GM12878 (cell line): ENCODE measurements around the gene GPR31. TPM values are rescaled to one million over a fixed set of nuclear protein-coding genes. Genes with fewer than 3 reads are reported as not detected.
"Not testable (repeated sequence)": the region's sequence is repeated elsewhere in the genome, so short reads cannot be mapped to it uniquely, and the experiment has no call there.

Experiments used
- ATAC-seq: fragments of 200-7000 bp; cut with Tn5 transposase; 3 replicates; pipeline ENCODE4 v1.9.1; 2020; ENCODE audit warnings: mild to moderate bottlenecking, moderate library complexity
- BruUV-seq: library from RNA; stranded (reverse); fragments of 400-500 nt; replicated peaks from 2 replicates; lab custom pipeline; 2021; lab: Mats Ljungman, UMichigan
- CTCF ChIA-PET: fragments of 300-600 bp; sonication (Branson Sonifier 250); formaldehyde crosslinking; extraction: SDS; loops from one replicate; lab custom pipeline; 2021; ENCODE audit warnings: inconsistent platforms; lab: Yijun Ruan, JAX
- POLR2A ChIA-PET: fragments of 350-600 bp; formaldehyde crosslinking; extraction: SDS; loops from one replicate; lab custom pipeline; 2021; ENCODE audit warnings: inconsistent platforms; lab: Charles Lee
- RAD21 ChIA-PET: fragments of 300-600 bp; sonication (Branson Sonifier 250); formaldehyde crosslinking; loops from one replicate; lab custom pipeline; 2023; ENCODE audit warnings: antibody characterized with exemption; ENCODE audit not compliant: unreplicated experiment; lab: Charles Lee
- SMC1A ChIA-PET: fragments of 300-600 bp; sonication (Branson Sonifier 250); formaldehyde crosslinking; loops from one replicate; lab custom pipeline; 2023; ENCODE audit not compliant: unreplicated experiment, uncharacterized antibody; lab: Charles Lee
- DNase-seq: peaks from one replicate; pipeline ENCODE4 v3.0.0-alpha.2; 2011; ENCODE audit warnings: low read depth, low spot score
- FAIRE-seq: peaks from 3 replicates; lab custom pipeline; 2011; peaks lifted over from hg19 to GRCh38; lab: Jason Lieb, UNC
- H2AFZ ChIP-seq: 2 replicates; pipeline ENCODE4 v1.6.0; 2011; ENCODE audit warnings: low read depth, low read length, control low read depth; ENCODE audit not compliant: control insufficient read depth
- H3K27ac ChIP-seq: 2 replicates; pipeline ENCODE4 v1.5.1; 2011; ENCODE audit warnings: control low read depth; ENCODE audit not compliant: control insufficient read depth, insufficient read depth
- H3K27me3 ChIP-seq, 2 experiments: replicated peaks in 1 of 2; 2 replicates each; pipeline versions ENCODE4 v1.6.0 to v1.6.1; 2011; ENCODE audit warnings: low read length in 1 of 2; ENCODE audit not compliant: control insufficient read depth in 2 of 2, insufficient read depth in 2 of 2
- H3K36me3 ChIP-seq, 2 experiments: 2 replicates each; pipeline ENCODE4 v1.5.1; 2011; ENCODE audit warnings: low read length in 1 of 2; ENCODE audit not compliant: control insufficient read depth in 2 of 2, insufficient read depth in 2 of 2
- H3K4me1 ChIP-seq: 2 replicates; pipeline ENCODE4 v1.6.1; 2011; ENCODE audit warnings: mild to moderate bottlenecking, low read length, moderate library complexity, mixed read lengths; ENCODE audit not compliant: control insufficient read depth, insufficient read depth
- H3K4me2 ChIP-seq: 2 replicates; pipeline ENCODE4 v1.6.0; 2011; ENCODE audit warnings: control low read depth; ENCODE audit not compliant: control insufficient read depth, insufficient read depth
- H3K4me3 ChIP-seq: fragments of 200-600 bp; sonication (generic); 2 replicates; pipeline ENCODE4 v1.5.1; 2016
- H3K79me2 ChIP-seq: 2 replicates; pipeline ENCODE4 v1.6.0; 2011; ENCODE audit warnings: low read length; ENCODE audit not compliant: control insufficient read depth, insufficient read depth
- H3K9ac ChIP-seq: 2 replicates; pipeline ENCODE4 v1.8.0; 2011; ENCODE audit warnings: low read length, control low read depth, mixed read lengths; ENCODE audit not compliant: control insufficient read depth, insufficient read depth
- H3K9me3 ChIP-seq: replicated peaks from 3 replicates; pipeline ENCODE4 v1.5.1; 2011; ENCODE audit warnings: mild to moderate bottlenecking, low read length; ENCODE audit not compliant: control insufficient read depth, insufficient read depth
- H4K20me1 ChIP-seq: 2 replicates; pipeline ENCODE4 v1.6.0; 2011; ENCODE audit not compliant: control insufficient read depth, insufficient read depth
- WGBS: methylation state at CpG from one replicate; pipeline ENCODE4 v1.1.6; 2016; ENCODE audit warnings: low lambda C conversion rate; ENCODE audit not compliant: insufficient replicate concordance, insufficient coverage; ENCODE audit errors: missing lambda C conversion rate; 5-methylcytosine and 5-hydroxymethylcytosine counted together
- in situ Hi-C: fragments of 300-500 bp; cut with MboI; formaldehyde crosslinking; loops from 9 replicates; pipeline ENCODE4 v1.14.3; 2018; ENCODE audit warnings: mixed read lengths
- intact Hi-C: fragments of 100-400 bp; cut with micrococcal nuclease; formaldehyde crosslinking; loops from one replicate; pipeline ENCODE4 v1.14.2; 2022; ENCODE audit not compliant: unreplicated experiment
- polyA plus RNA-seq, 11 experiments: library from polyadenylated mRNA; depleted of rRNA in 4 of 11; unstranded in 6 of 11; stranded (reverse) in 5 of 11; fragments of >200 nt; fragmentation: Nextera tagmentation in 4 of 11; fragmentation: Illumina TruSeq in 1 of 11; extraction: Ambion mirVana in 4 of 11; extraction: Trizol in 1 of 11; gene quantifications; 1 replicate in 1 of 11; 2 replicates in 10 of 11; pipeline versions ENCODE4 v1.2.1 to v1.2.3, GENCODE V29; 2011 to 2016; ENCODE audit warnings: inconsistent platforms in 2 of 11, missing spikeins in 2 of 11, low read depth in 1 of 11
- total RNA-seq, 4 experiments: library from RNA; depleted of rRNA in 3 of 4; stranded (reverse); fragments of >200 nt in 3 of 4; fragmentation: Illumina TruSeq in 1 of 4; extraction: Trizol in 1 of 4; gene quantifications; 2 replicates each; pipeline versions ENCODE4 v1.2.1 to v1.2.3, GENCODE V29; 2013 to 2021

GPR31 gene
- total and polyA plus RNA-seq, 10 of the 15 experiments (the other 5 are each of a cell fraction or from before 2014, with no cell fraction given) = not detected

DNA sequence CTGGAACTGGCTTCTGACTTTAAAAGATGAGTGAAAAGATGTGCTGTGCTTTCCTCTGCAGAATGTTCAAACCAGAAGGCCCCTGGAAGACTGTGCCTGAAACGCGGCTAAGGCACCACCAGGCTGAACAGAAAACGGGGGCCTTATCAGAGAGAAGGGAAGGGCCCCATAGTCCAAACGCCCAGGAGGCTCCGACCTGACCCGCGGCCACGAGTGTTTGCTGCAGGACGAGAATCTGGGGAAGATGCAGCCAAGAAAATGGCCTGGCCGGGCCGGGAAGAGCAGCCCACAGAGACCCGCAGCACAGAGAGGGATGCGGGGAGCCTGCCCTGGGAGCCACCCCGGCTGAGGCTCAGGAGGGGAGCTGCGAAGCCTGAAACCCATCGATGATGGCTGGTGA lies 10.5 kb upstream of the GPR31 start:
- H3K79me2 ChIP-seq, H3K9me3 ChIP-seq, SMC1A ChIA-PET, FAIRE-seq, H3K27ac ChIP-seq, CTCF ChIA-PET, H3K4me2 ChIP-seq, H3K36me3 ChIP-seq, BruUV-seq, in situ Hi-C loops, RAD21 ChIA-PET, POLR2A ChIA-PET, DNase-seq, H3K4me3 ChIP-seq, H4K20me1 ChIP-seq, H3K9ac ChIP-seq, ATAC-seq, intact Hi-C loops, H3K4me1 ChIP-seq, H2AFZ ChIP-seq, H3K27me3 ChIP-seq: not testable (repeated sequence)
- WGBS = 71% methylated on average over 10 of the region's 16 CpGs

GRCh38 chr6:167167699-167168098 lies 9.9 kb upstream of the GPR31 start:
- SMC1A ChIA-PET = not testable (repeated sequence)

More at GRCh38 chr6:167167699-167168098, 9.9 kb upstream of the GPR31 start:
- H3K27ac ChIP-seq, H3K36me3 ChIP-seq, DNase-seq, intact Hi-C loops, H3K4me1 ChIP-seq, H3K4me3 ChIP-seq, in situ Hi-C loops, POLR2A ChIA-PET, H4K20me1 ChIP-seq, H3K27me3 ChIP-seq, H3K79me2 ChIP-seq, FAIRE-seq, BruUV-seq, ATAC-seq, H3K9ac ChIP-seq, RAD21 ChIA-PET, H3K9me3 ChIP-seq, H2AFZ ChIP-seq, H3K4me2 ChIP-seq: not testable (repeated sequence)
- WGBS = 61% methylated on average over 8 of the region's 10 CpGs
- CTCF ChIA-PET = interaction anchor here (0.7 kb wide), 1 partner anchor 108 kb away, joined by 3 read pairs; no protein-coding TSS in a partner anchor
